Glutamatergic neuron (in vitro differentiated cells): ENCODE results near the gene SPOCK1. TPM values are rescaled to one million over a fixed set of nuclear protein-coding genes. Genes with fewer than 3 reads are reported as not detected.

ENCODE experiments used
- DNase-seq: peaks from one replicate; pipeline ENCODE4 v3.0.0; 2022
- H3K27ac Mint-ChIP-seq: one replicate; pipeline ENCODE4 v1.8.0; 2020; ENCODE audit warnings: mild to moderate bottlenecking, mixed read lengths, inconsistent platforms; ENCODE audit not compliant: unreplicated experiment
- H3K27me3 Mint-ChIP-seq: one replicate; pipeline ENCODE4 v1.8.0; 2020; ENCODE audit warnings: mild to moderate bottlenecking, moderate library complexity, mixed read lengths, inconsistent platforms; ENCODE audit not compliant: unreplicated experiment
- H3K36me3 Mint-ChIP-seq: one replicate; pipeline ENCODE4 v1.8.0; 2020; ENCODE audit warnings: mild to moderate bottlenecking, mixed read lengths, inconsistent platforms; ENCODE audit not compliant: unreplicated experiment
- H3K4me1 Mint-ChIP-seq: one replicate; pipeline ENCODE4 v1.8.0; 2020; ENCODE audit warnings: mild to moderate bottlenecking, low read depth, mixed read lengths, inconsistent platforms; ENCODE audit not compliant: unreplicated experiment
- H3K4me3 Mint-ChIP-seq: one replicate; pipeline ENCODE4 v1.8.0; 2020; ENCODE audit warnings: mild to moderate bottlenecking, mixed read lengths, inconsistent platforms; ENCODE audit not compliant: unreplicated experiment
- H3K9me3 Mint-ChIP-seq: one replicate; pipeline ENCODE4 v1.8.0; 2020; ENCODE audit warnings: mild to moderate bottlenecking, moderate library complexity, mixed read lengths, inconsistent platforms; ENCODE audit not compliant: unreplicated experiment
- total RNA-seq: library from RNA; stranded (reverse); fragmentation: NEBNext Ultra II Directional; extraction: Animal tissue kit (Norgen Biotek cat#: 25700); gene quantifications from one replicate; pipeline ENCODE4 v1.2.1, GENCODE V29; 2021; ENCODE audit not compliant: unreplicated experiment
- TF ChIP-seq, protein P1 (sequence below): fragments of 200-600 bp; sonication (generic); IDR thresholded peaks from one replicate; pipeline ENCODE4 v1.5.0; 2021; ENCODE audit not compliant: partially characterized antibody, unreplicated experiment

SPOCK1 gene
- total RNA-seq, 1 donor from 2014 or later = 25.4 TPM

DNA sequence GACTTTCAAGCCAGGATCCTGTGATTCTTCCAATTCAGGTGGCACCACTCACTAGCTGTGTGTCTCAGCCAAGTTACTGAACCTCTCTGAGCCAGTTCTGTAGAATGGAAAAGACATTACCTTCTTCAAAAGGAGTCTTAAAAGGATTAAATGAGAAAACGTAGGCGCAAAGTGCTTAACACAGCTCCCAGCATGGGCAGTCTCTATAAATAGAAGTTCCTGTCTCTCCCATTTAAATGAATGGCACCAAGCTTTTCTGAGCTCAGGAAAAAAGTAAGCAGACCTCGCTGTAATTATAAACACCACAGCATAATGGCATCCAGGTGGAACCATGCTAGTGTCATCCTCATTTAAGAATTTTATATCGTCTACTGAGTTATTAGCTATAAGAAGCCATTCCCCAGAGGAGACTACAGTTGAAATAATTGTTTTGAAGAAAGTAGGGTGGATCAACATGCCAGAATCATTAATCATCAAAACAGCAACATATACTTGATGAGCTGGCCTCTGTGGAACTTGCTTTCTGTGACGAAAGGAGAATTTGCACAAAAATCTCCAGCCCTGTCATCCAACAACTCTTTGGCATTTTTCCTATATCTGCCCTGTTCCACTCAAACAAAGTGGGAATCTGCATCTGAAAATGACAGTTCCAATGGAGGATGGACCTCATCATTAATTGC, 188.9 kb downstream of the SPOCK1 start:
- peaks cover 3% of the 10 kb centered on the region for H3K27me3 Mint-ChIP-seq
- H3K4me3 Mint-ChIP-seq = no peak overlapping the region
- no peak overlapping the region for H3K27ac Mint-ChIP-seq
- peaks cover 12% of the 10 kb centered on the region for H3K4me1 Mint-ChIP-seq
- TF ChIP-seq, protein P1, sequence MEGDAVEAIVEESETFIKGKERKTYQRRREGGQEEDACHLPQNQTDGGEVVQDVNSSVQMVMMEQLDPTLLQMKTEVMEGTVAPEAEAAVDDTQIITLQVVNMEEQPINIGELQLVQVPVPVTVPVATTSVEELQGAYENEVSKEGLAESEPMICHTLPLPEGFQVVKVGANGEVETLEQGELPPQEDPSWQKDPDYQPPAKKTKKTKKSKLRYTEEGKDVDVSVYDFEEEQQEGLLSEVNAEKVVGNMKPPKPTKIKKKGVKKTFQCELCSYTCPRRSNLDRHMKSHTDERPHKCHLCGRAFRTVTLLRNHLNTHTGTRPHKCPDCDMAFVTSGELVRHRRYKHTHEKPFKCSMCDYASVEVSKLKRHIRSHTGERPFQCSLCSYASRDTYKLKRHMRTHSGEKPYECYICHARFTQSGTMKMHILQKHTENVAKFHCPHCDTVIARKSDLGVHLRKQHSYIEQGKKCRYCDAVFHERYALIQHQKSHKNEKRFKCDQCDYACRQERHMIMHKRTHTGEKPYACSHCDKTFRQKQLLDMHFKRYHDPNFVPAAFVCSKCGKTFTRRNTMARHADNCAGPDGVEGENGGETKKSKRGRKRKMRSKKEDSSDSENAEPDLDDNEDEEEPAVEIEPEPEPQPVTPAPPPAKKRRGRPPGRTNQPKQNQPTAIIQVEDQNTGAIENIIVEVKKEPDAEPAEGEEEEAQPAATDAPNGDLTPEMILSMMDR = no peak
- DNase-seq = no peak
- no peaks in the 10 kb centered on the region for H3K36me3 Mint-ChIP-seq
- no peaks in the 10 kb centered on the region for H3K9me3 Mint-ChIP-seq

DNA sequence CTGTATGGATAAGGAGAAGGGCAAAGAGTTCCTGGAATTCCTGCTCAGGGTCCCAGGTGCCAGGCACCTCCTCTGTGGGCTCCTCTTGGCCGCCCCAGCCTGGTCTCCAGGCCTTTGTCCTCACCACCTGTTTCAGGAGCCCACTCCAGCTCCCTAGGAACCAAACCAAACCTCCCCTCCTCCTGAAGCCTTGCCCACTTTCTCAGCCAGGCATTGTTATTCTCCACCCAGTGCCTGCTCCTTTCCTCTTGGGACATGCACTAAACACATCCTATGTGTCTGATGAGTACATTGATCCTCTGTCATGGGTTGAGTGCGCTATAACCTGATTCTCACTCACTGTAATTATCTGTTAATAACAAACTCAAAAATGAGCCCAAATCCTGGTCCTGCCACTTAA, 189.8 kb downstream of the SPOCK1 start:
- no peak overlapping the region for H3K4me3 Mint-ChIP-seq
- peaks cover 12% of the 10 kb centered on the region for H3K4me1 Mint-ChIP-seq
- peaks cover 3% of the 10 kb centered on the region for H3K27me3 Mint-ChIP-seq
- DNase-seq = no peak
- no peaks in the 10 kb centered on the region for H3K9me3 Mint-ChIP-seq
- TF ChIP-seq, protein P1 = no peak
- no peaks in the 10 kb centered on the region for H3K36me3 Mint-ChIP-seq
- no peak overlapping the region for H3K27ac Mint-ChIP-seq

DNA sequence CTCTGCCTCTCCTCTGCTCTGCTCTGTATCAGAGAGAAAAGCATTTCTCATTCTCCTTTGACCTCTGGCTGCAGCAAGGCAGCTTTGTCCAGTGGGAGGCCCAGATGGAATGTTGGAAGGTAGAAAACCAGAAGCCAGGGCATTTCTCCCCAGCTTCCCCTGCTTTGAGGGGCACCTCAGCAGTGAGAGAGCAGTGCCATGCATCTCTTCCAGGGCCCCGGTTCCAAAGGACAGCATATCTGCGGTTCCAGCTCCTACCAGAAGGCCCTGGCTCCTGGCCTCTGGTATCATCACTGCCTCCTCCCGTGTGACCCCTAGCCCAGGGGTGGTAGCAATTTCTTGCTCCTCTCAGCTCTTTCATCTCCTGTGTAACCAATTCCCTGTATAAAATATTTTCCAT, 190.8 kb downstream of the SPOCK1 start:
- Mint-ChIP-seq H3K36me3 (no peaks in the 10 kb centered on the region), H3K9me3 (no peaks in the 10 kb centered on the region), H3K27ac (no peak overlapping the region), H3K27me3 (peaks cover 3% of the 10 kb centered on the region), H3K4me3 (no peak overlapping the region), H3K4me1 (peaks cover 6% of the 10 kb centered on the region)
- TF ChIP-seq, protein P1 = no peak
- DNase-seq = no peak

DNA sequence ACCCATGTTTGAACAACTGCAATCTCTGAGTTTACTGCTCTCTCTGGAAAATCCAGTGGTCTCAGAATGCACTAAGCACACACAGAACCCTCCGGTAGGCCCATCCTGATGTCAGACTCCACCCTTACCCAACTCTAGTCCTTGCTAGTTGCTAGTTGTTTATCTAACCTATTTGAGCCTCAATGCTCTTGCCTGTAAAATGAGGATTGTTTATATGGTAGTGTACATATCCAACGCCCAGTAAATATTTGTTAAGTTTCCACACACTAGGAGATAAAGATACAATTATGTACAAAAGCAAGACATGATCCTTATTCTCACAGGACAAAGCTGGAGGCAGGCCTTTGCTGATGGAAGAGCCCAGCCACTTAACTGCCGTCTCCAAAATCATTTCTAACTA, 192.2 kb downstream of the SPOCK1 start:
- no peaks in the 10 kb centered on the region for H3K36me3 Mint-ChIP-seq
- no peak for DNase-seq
- H3K27me3 Mint-ChIP-seq = peaks cover 3% of the 10 kb centered on the region
- no peaks in the 10 kb centered on the region for H3K9me3 Mint-ChIP-seq
- no peak overlapping the region for H3K27ac Mint-ChIP-seq
- H3K4me3 Mint-ChIP-seq = no peak overlapping the region
- peaks cover 5% of the 10 kb centered on the region for H3K4me1 Mint-ChIP-seq
- TF ChIP-seq, protein P1 = no peak

DNA sequence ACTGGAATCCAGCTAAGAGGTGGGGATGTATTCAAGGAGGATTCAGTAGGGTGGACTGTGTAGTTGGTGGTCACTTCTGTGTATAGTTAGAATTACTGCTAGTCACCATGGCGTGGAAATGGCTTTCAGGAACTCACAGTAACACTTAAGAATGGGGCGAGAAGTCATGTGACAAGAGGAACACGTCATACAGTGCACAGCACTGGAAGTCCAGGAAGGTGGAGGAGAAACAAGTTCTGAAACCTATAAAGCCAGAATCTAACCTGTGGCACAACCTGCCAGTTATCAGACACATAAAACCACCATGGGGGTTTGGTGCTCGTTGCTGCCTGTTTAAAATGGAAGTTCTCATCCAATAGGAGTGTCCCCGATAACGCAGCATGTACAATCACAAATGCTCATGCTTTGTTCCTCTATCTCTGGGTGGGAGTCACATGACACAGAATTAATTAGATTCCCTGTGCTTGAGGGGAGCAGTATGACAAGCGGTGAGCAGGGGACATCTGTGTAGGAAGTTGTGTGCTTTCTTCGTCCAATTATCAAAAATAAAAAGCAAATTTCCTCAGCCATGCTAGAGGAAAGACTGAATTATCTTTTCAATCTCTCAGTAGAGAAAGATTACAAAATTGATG, 193.0 kb downstream of the SPOCK1 start:
- DNase-seq = no peak
- Mint-ChIP-seq H3K4me1 (peaks cover 4% of the 10 kb centered on the region), H3K9me3 (no peaks in the 10 kb centered on the region), H3K27ac (no peak overlapping the region), H3K4me3 (no peak overlapping the region), H3K27me3 (peaks cover 3% of the 10 kb centered on the region), H3K36me3 (no peaks in the 10 kb centered on the region)
- TF ChIP-seq, protein P1 = no peak
